ENCODE data around the gene PCED1B. TPM values are rescaled to one million over a fixed set of nuclear protein-coding genes. Genes with fewer than 3 reads are reported as not detected.

The PCED1B gene
- total RNA-seq, 1 donor from 2014 or later = 0.55 TPM

DNA sequence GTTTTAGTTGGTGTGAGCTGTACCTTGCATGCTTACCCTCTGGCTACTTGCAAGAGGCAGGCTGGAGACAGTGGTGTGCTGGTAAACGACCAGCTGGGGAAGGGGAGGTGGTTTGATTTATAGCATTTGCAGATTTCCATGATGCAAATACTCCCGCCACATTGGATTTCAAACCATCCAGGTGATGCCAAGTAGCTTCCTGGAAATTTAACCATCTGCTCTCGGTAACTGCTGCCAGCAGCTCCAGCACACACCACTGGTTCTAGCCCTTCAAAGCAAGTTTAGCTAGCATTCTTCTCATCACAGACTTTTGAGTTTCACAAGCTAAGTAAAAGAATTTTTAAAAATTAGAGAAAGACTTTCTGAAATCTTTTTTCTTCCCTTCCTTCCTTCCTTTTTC is 104.8 kb downstream of the PCED1B start:
- no peak for DNase-seq
- H3K27me3 ChIP-seq (ENCODE audit: low read depth) = no peaks in the 10 kb centered on the region
- no peak overlapping the region for H3K27ac ChIP-seq (replicated peaks)
- H3K4me1 ChIP-seq = peaks cover 4% of the 10 kb centered on the region
- intact Hi-C loops (cut with micrococcal nuclease) = no loop called here
- no peaks in the 10 kb centered on the region for H3K36me3 ChIP-seq
- TF ChIP-seq, protein P1, sequence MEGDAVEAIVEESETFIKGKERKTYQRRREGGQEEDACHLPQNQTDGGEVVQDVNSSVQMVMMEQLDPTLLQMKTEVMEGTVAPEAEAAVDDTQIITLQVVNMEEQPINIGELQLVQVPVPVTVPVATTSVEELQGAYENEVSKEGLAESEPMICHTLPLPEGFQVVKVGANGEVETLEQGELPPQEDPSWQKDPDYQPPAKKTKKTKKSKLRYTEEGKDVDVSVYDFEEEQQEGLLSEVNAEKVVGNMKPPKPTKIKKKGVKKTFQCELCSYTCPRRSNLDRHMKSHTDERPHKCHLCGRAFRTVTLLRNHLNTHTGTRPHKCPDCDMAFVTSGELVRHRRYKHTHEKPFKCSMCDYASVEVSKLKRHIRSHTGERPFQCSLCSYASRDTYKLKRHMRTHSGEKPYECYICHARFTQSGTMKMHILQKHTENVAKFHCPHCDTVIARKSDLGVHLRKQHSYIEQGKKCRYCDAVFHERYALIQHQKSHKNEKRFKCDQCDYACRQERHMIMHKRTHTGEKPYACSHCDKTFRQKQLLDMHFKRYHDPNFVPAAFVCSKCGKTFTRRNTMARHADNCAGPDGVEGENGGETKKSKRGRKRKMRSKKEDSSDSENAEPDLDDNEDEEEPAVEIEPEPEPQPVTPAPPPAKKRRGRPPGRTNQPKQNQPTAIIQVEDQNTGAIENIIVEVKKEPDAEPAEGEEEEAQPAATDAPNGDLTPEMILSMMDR (IDR thresholded peaks at IDR 0.05; ENCODE audit: borderline replicate concordance) = no peak
- H3K9me3 ChIP-seq (replicated peaks) = no peaks in the 10 kb centered on the region
- no peak overlapping the region for H3K4me3 ChIP-seq

- no peaks in the 10 kb centered on the region for H3K27me3 ChIP-seq (ENCODE audit: low read depth)
- no peak for DNase-seq
- H3K27ac ChIP-seq (replicated peaks) = no peak overlapping the region
- H3K4me1 ChIP-seq = peaks cover 10% of the 10 kb centered on the region
- intact Hi-C loops (cut with micrococcal nuclease) = no loop called here
- H3K4me3 ChIP-seq = no peak overlapping the region
- H3K9me3 ChIP-seq (replicated peaks) = no peaks in the 10 kb centered on the region
- H3K36me3 ChIP-seq = no peaks in the 10 kb centered on the region
- TF ChIP-seq, protein P1 (IDR thresholded peaks at IDR 0.05; ENCODE audit: borderline replicate concordance) = no peak
Observed at GRCh38 chr12:47184813-47185212, 105.4 kb downstream of the PCED1B start.

DNA sequence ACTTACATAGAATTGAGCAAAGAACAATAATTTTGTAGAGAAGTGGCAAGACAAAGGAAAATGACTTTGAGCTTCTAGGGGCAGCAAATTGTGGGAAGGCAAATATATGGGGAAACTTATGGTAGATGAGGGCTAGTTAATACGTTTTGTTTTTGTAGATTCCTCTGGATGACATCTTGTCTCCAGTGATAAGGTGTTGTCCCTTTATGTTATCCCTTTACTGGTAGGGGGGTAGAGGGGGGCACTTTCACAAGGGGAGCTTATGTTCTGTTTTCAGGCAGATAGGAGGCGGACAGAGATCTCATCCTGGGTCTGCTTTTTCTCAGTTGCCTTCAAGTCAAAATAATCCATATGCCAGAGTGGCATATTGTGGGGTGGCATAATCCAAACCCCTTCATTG is 106.8 kb downstream of the PCED1B start:
- no peak overlapping the region for H3K27ac ChIP-seq (replicated peaks)
- H3K9me3 ChIP-seq (replicated peaks) = no peaks in the 10 kb centered on the region
- intact Hi-C loops (cut with micrococcal nuclease) = no loop called here
- H3K36me3 ChIP-seq = no peaks in the 10 kb centered on the region
- H3K4me3 ChIP-seq = no peak overlapping the region
- peaks cover 19% of the 10 kb centered on the region for H3K4me1 ChIP-seq
- DNase-seq = no peak
- H3K27me3 ChIP-seq (ENCODE audit: low read depth) = no peaks in the 10 kb centered on the region
- TF ChIP-seq, protein P1 (IDR thresholded peaks at IDR 0.05; ENCODE audit: borderline replicate concordance) = no peak

- no peaks in the 10 kb centered on the region for H3K27me3 ChIP-seq (ENCODE audit: low read depth)
- H3K36me3 ChIP-seq = no peaks in the 10 kb centered on the region
- intact Hi-C loops (cut with micrococcal nuclease) = no loop called here
- no peak overlapping the region for H3K4me3 ChIP-seq
- peaks cover 34% of the 10 kb centered on the region for H3K4me1 ChIP-seq
- TF ChIP-seq, protein P1 (IDR thresholded peaks at IDR 0.05; ENCODE audit: borderline replicate concordance) = no peak
- no peak for DNase-seq
- no peak overlapping the region for H3K27ac ChIP-seq (replicated peaks)
- H3K9me3 ChIP-seq (replicated peaks) = no peaks in the 10 kb centered on the region
Observed at GRCh38 chr12:47188576-47189441, 109.4 kb downstream of the PCED1B start.

- TF ChIP-seq, protein P1 (IDR thresholded peaks at IDR 0.05; ENCODE audit: borderline replicate concordance) = no peak
- Histone ChIP-seq H3K9me3 (replicated peaks) (no peaks in the 10 kb centered on the region), H3K4me1 (peaks cover 43% of the 10 kb centered on the region), H3K36me3 (no peaks in the 10 kb centered on the region), H3K27ac (replicated peaks) (no peak overlapping the region), H3K4me3 (no peak overlapping the region), H3K27me3 (ENCODE audit: low read depth) (no peaks in the 10 kb centered on the region)
- intact Hi-C loops (cut with micrococcal nuclease) = no loop called here
- no peak for DNase-seq
Observed at GRCh38 chr12:47189728-47190127, 110.3 kb downstream of the PCED1B start.

Measured in left ventricle myocardium inferior (tissue), 1 donor.